Testis (tissue), 2 donors: ENCODE results near the gene RAB25.

Source experiments
- CTCF ChIP-seq, 3 experiments: fragments of 450-650 bp in 2 of 3; fragments of 200-600 bp in 1 of 3; sonication (generic) in 1 of 3; IDR thresholded peaks; one replicate each; pipeline ENCODE4 v1.5.1; 2016 to 2019; ENCODE audit warnings: antibody characterized with exemption in 3 of 3, mild to moderate bottlenecking in 2 of 3, moderate library complexity in 1 of 3
- POLR2A ChIP-seq: fragments of 450-650 bp; IDR thresholded peaks from one replicate; pipeline ENCODE4 v1.6.1; 2017; ENCODE audit warnings: antibody characterized with exemption, mild to moderate bottlenecking, moderate library complexity

DNA sequence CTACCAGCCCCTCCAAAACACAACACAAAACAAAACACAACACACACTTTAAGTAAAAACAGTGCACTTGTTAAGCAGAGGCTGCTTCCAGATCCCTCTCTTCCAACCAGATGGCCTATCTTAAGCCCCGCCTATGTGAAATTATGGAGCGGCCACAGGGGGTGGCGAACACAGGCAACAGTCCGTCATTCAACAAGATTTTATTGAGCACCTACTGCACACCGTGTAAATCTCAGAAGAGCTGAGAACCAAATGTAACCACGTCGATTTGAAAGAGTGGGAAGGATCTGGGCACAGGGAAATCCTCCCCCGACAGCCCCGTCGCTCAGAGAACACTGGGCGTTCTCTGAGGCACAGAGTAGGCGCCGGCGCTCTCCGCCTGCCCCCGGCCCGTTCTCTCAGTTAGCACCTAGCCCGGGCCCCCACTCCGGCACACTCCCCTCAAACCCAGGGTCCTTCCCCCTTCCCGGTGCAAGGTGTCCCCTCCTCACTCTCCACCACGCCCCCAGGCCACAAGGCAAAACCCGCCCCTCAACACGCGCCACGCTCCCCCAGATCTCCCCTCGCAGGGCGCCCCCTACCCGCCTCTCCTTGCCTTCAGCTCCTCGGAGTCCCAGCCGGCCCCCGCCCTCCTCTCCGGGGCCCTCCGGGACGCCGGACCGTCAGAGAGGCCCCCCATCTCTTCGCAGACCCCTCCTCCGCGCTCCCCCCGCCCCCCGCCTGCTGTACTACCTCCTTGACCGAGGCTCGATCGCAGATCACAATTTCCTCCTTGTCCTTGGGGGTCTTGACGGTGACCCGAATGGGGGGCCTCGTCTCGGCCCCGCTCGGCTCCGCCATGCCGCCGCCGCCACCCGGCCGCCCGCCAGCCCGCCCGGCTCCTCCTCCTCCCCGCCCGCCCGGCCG, 7.8 kb upstream of the RAB25 start:
- TF ChIP-seq CTCF (IDR thresholded peaks at IDR 0.05) (no peak), POLR2A (no peak)
